ENCODE data around the gene MAP3K4.
"Not testable (repeated sequence)": the region's sequence is repeated elsewhere in the genome, so short reads cannot be mapped to it uniquely, and the experiment has no call there.

MAP3K4 gene

GRCh38 chr6:161085246-161085645 lies 93.7 kb downstream of the MAP3K4 start:
- no peak for FAIRE-seq

- no peak for FAIRE-seq
Observed at GRCh38 chr6:161088676-161089328, 97.2 kb downstream of the MAP3K4 start.

GRCh38 chr6:161091151-161091550 lies 99.6 kb downstream of the MAP3K4 start:
- no peak for FAIRE-seq

GRCh38 chr6:161091972-161092701 lies 100.6 kb downstream of the MAP3K4 start:
- peak; percentile 78 for FAIRE-seq

- FAIRE-seq: no peak
Observed at GRCh38 chr6:161094955-161095354, 103.4 kb downstream of the MAP3K4 start.

GRCh38 chr6:161095916-161096315 lies 104.3 kb downstream of the MAP3K4 start:
- FAIRE-seq: no peak

- FAIRE-seq: no peak
Observed at GRCh38 chr6:161100072-161100471, 108.5 kb downstream of the MAP3K4 start.

GRCh38 chr6:161101517-161101916 lies 109.9 kb downstream of the MAP3K4 start:
- FAIRE-seq: no peak

GRCh38 chr6:161103475-161103874 lies 111.9 kb downstream of the MAP3K4 start:
- no peak for FAIRE-seq

- FAIRE-seq: no peak
Observed at GRCh38 chr6:161104966-161105365, 113.4 kb downstream of the MAP3K4 start.

- no peak for FAIRE-seq
Observed at GRCh38 chr6:161105408-161105807, 113.8 kb downstream of the MAP3K4 start.

- FAIRE-seq: no peak
Observed at GRCh38 chr6:161107779-161108730, 116.5 kb downstream of the MAP3K4 start.

- FAIRE-seq: no peak
Observed at GRCh38 chr6:161108916-161109315, 117.3 kb downstream of the MAP3K4 start.

GRCh38 chr6:161109366-161109765 lies 117.8 kb downstream of the MAP3K4 start:
- FAIRE-seq: no peak

- FAIRE-seq: no peak
Observed at GRCh38 chr6:161110028-161110779, 118.6 kb downstream of the MAP3K4 start.

GRCh38 chr6:161111261-161111660 lies 119.7 kb downstream of the MAP3K4 start:
- no peak for FAIRE-seq

- FAIRE-seq: no peak
Observed at GRCh38 chr6:161115468-161115867, 123.9 kb downstream of the MAP3K4 start.

GRCh38 chr6:161116554-161116953 lies 125.0 kb downstream of the MAP3K4 start:
- FAIRE-seq: no peak

- no peak for FAIRE-seq
Observed at GRCh38 chr6:161117308-161117707, 125.7 kb downstream of the MAP3K4 start.

GRCh38 chr6:161117942-161118341 lies 126.4 kb downstream of the MAP3K4 start:
- no peak for FAIRE-seq

GRCh38 chr6:161123319-161123718 lies 131.8 kb downstream of the MAP3K4 start:
- FAIRE-seq: not testable (repeated sequence)

GRCh38 chr6:161125591-161125990 lies 134.0 kb downstream of the MAP3K4 start:
- no peak for FAIRE-seq

Data from endometrium (tissue), 2 donors.